PC-9 (cell line): ENCODE results near the gene ZAR1L. TPM values are rescaled to one million over a fixed set of nuclear protein-coding genes. Genes with fewer than 3 reads are reported as not detected.
"Not testable (repeated sequence)": the region's sequence is repeated elsewhere in the genome, so short reads cannot be mapped to it uniquely, and the experiment has no call there.

Experiments
- BruUV-seq: library from RNA; stranded (reverse); fragments of 400-500 nt; replicated peaks from 2 replicates; lab custom pipeline; 2021; lab: Mats Ljungman, UMichigan
- CTCF ChIA-PET: fragments of 300-600 bp; sonication (Branson Sonifier 250); formaldehyde crosslinking; loops from one replicate; lab custom pipeline; 2022; ENCODE audit warnings: antibody characterized with exemption; lab: Charles Lee
- POLR2A ChIA-PET: fragments of 300-600 bp; sonication (Branson Sonifier 250); formaldehyde crosslinking; loops from one replicate; lab custom pipeline; 2022; ENCODE audit warnings: antibody characterized with exemption; ENCODE audit not compliant: unreplicated experiment; lab: Charles Lee
- DNase-seq, 2 experiments: peaks; one replicate each; pipeline versions ENCODE4 v3.0.0 to v3.0.0-alpha.2; 2015 to 2022; ENCODE audit warnings: mixed read lengths in 1 of 2
- H2AFZ ChIP-seq: fragments of 200-600 bp; sonication (generic); 2 replicates; pipeline ENCODE4 v1.8.1; 2017; ENCODE audit warnings: antibody characterized with exemption
- H3F3A ChIP-seq: fragments of 200-600 bp; sonication (generic); 2 replicates; pipeline ENCODE4 v1.8.1; 2017; ENCODE audit warnings: antibody characterized with exemption, mild to moderate bottlenecking, low read depth; ENCODE audit not compliant: insufficient read depth
- H3K27ac ChIP-seq: fragments of 200-600 bp; sonication (generic); 2 replicates; pipeline ENCODE4 v1.6.1; 2016; ENCODE audit warnings: mixed run types
- H3K27me3 ChIP-seq: fragments of 200-600 bp; sonication (generic); 2 replicates; pipeline ENCODE4 v1.6.1; 2016; ENCODE audit warnings: low read depth, mixed run types; ENCODE audit not compliant: insufficient read depth
- H3K36me3 ChIP-seq: fragments of 200-600 bp; sonication (generic); 2 replicates; pipeline ENCODE4 v1.6.1; 2016; ENCODE audit warnings: low read depth, mixed run types
- H3K4me1 ChIP-seq: fragments of 200-600 bp; sonication (generic); replicated peaks from 2 replicates; pipeline ENCODE4 v1.6.1; 2016; ENCODE audit warnings: mixed run types; ENCODE audit not compliant: insufficient read depth
- H3K4me2 ChIP-seq: fragments of 200-600 bp; sonication (generic); 2 replicates; pipeline ENCODE4 v1.6.1; 2017; ENCODE audit warnings: mixed run types
- H3K4me3 ChIP-seq: fragments of 200-600 bp; sonication (generic); 2 replicates; pipeline ENCODE4 v1.6.1; 2016; ENCODE audit warnings: mixed run types
- H3K79me2 ChIP-seq: fragments of 200-600 bp; sonication (generic); 2 replicates; pipeline ENCODE4 v1.6.1; 2017; ENCODE audit warnings: low read depth, mixed run types
- H3K9me2 ChIP-seq: fragments of 200-600 bp; sonication (generic); 2 replicates; pipeline ENCODE4 v1.8.1; 2017; ENCODE audit warnings: mild to moderate bottlenecking; ENCODE audit not compliant: insufficient read depth
- H3K9me3 ChIP-seq: fragments of 200-600 bp; sonication (generic); 2 replicates; pipeline ENCODE4 v1.8.1; 2016; ENCODE audit warnings: low read depth; ENCODE audit not compliant: insufficient read depth
- H4K20me1 ChIP-seq: fragments of 200-600 bp; sonication (generic); 2 replicates; pipeline ENCODE4 v1.8.1; 2017; ENCODE audit not compliant: insufficient read depth
- EZH2 ChIP-seq: fragments of 200-600 bp; sonication (generic); IDR thresholded peaks from 2 replicates; pipeline ENCODE4 v1.8.0; 2017; ENCODE audit warnings: antibody characterized with exemption, low read depth
- intact Hi-C: fragments of 100-400 bp; cut with micrococcal nuclease; formaldehyde crosslinking; loops from one replicate; pipeline ENCODE4 v1.10.0; 2022; ENCODE audit not compliant: unreplicated experiment
- total RNA-seq: library from RNA; stranded (reverse); gene quantifications from 2 replicates; pipeline ENCODE4 v1.2.3, GENCODE V29; 2021
- TF ChIP-seq, protein P1 (sequence below): fragments of 200-600 bp; sonication (generic); conservative IDR thresholded peaks from 2 replicates; pipeline ENCODE4 v1.6.1; 2017; ENCODE audit warnings: mixed run types, antibody characterized with exemption, mild to moderate bottlenecking, moderate library complexity

ZAR1L gene
- total RNA-seq, 1 experiment from 2014 or later: 0.37 TPM

- Histone ChIP-seq H3K9me3 (no peaks in the 10 kb centered on the region), H3K27ac (no peak overlapping the region), H3K27me3 (no peaks in the 10 kb centered on the region), H3K4me2 (no peak overlapping the region), H3K79me2 (no peaks in the 10 kb centered on the region), H4K20me1 (no peaks in the 10 kb centered on the region), H2AFZ (no peak overlapping the region), H3F3A (no peaks in the 10 kb centered on the region), H3K4me3 (no peak overlapping the region), H3K4me1 (no peaks in the 10 kb centered on the region), H3K36me3 (peaks cover 19% of the 10 kb centered on the region; the same call in 1 of the 2 replicates), H3K9me2 (no peaks in the 10 kb centered on the region)
- TF ChIP-seq, protein P1, sequence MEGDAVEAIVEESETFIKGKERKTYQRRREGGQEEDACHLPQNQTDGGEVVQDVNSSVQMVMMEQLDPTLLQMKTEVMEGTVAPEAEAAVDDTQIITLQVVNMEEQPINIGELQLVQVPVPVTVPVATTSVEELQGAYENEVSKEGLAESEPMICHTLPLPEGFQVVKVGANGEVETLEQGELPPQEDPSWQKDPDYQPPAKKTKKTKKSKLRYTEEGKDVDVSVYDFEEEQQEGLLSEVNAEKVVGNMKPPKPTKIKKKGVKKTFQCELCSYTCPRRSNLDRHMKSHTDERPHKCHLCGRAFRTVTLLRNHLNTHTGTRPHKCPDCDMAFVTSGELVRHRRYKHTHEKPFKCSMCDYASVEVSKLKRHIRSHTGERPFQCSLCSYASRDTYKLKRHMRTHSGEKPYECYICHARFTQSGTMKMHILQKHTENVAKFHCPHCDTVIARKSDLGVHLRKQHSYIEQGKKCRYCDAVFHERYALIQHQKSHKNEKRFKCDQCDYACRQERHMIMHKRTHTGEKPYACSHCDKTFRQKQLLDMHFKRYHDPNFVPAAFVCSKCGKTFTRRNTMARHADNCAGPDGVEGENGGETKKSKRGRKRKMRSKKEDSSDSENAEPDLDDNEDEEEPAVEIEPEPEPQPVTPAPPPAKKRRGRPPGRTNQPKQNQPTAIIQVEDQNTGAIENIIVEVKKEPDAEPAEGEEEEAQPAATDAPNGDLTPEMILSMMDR: no peak
- no peak for TF ChIP-seq EZH2
- ChIA-PET CTCF (no interaction called here), POLR2A (interaction anchor here (0.6 kb wide), 1 partner anchor 23 kb away, joined by 6 read pairs; no protein-coding TSS in a partner anchor)
- BruUV-seq: no TSS peak
- no peak for DNase-seq
- intact Hi-C loops: no loop called here
These were observed 38.9 kb upstream of the ZAR1L start for GRCh38 chr13:32354040-32354439.

- DNase-seq, H4K20me1 ChIP-seq, CTCF ChIA-PET, intact Hi-C loops, H3K79me2 ChIP-seq, H3K27ac ChIP-seq, H3F3A ChIP-seq, BruUV-seq, H3K4me1 ChIP-seq, H2AFZ ChIP-seq, H3K4me3 ChIP-seq, H3K36me3 ChIP-seq, H3K27me3 ChIP-seq, H3K4me2 ChIP-seq, H3K9me3 ChIP-seq, POLR2A ChIA-PET, H3K9me2 ChIP-seq: not testable (repeated sequence)
These were observed 35.8 kb upstream of the ZAR1L start for GRCh38 chr13:32350839-32351441.

DNA sequence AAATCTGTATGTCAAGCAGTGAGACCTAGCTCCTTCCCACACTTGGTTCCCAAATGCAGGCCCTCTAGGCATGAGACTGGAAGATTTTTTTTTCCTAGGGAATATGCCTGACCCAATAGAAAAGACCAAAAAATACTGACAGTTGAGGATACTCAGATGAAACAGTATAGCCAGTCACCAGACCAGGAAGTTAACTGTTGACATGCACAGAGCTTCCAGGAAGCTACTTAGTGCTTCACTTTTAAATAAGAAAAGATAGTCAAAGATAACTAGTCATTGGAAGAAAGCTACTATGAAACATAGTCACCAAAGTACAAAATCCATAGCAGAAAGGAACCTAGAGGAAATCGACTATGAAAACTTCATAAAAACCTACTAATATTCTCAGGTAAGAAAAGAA, 32.5 kb upstream of the ZAR1L start:
- Histone ChIP-seq H3K9me3 (no peaks in the 10 kb centered on the region), H3K79me2 (no peaks in the 10 kb centered on the region), H3K4me1 (no peaks in the 10 kb centered on the region), H3K27ac (no peak overlapping the region), H3K4me2 (no peak overlapping the region), H2AFZ (no peak overlapping the region), H3K36me3 (no peaks in the 10 kb centered on the region), H3F3A (no peaks in the 10 kb centered on the region), H3K9me2 (no peaks in the 10 kb centered on the region), H3K27me3 (no peaks in the 10 kb centered on the region), H4K20me1 (no peaks in the 10 kb centered on the region), H3K4me3 (no peak overlapping the region)
- DNase-seq: no peak
- BruUV-seq: no TSS peak
- POLR2A ChIA-PET: no interaction called here
- intact Hi-C loops: no loop called here
- CTCF ChIA-PET: no interaction called here
- TF ChIP-seq, protein P1: no peak

GRCh38 chr13:32340914-32341313, 25.8 kb upstream of the ZAR1L start:
- intact Hi-C loops: no loop called here
- no TSS peak for BruUV-seq
- TF ChIP-seq, protein P1: no peak
- TF ChIP-seq EZH2: no peak
- no peaks in the 10 kb centered on the region for H3K27me3 ChIP-seq
- H3K79me2 ChIP-seq: no peaks in the 10 kb centered on the region
- H4K20me1 ChIP-seq: no peaks in the 10 kb centered on the region
- peaks cover 3% of the 10 kb centered on the region; the same call in 1 of the 2 replicates for H3F3A ChIP-seq
- POLR2A ChIA-PET: no interaction called here
- H3K9me3 ChIP-seq: peaks cover 29% of the 10 kb centered on the region
- CTCF ChIA-PET: no interaction called here
- H3K4me3 ChIP-seq: no peak overlapping the region
- no peaks in the 10 kb centered on the region for H3K4me1 ChIP-seq
- no peak overlapping the region for H3K27ac ChIP-seq
- DNase-seq: no peak
- peaks cover 22% of the 10 kb centered on the region for H3K36me3 ChIP-seq
- H2AFZ ChIP-seq: no peak overlapping the region
- H3K9me2 ChIP-seq: no peaks in the 10 kb centered on the region
- no peak overlapping the region for H3K4me2 ChIP-seq
